Measurements from ENCODE around the gene BANP.

GRCh38 chr16:88058136-88058535 is 106.9 kb downstream of the BANP start:
- no peak for TF ChIP-seq POLR2A (IDR thresholded peaks at IDR 0.05; ENCODE audit: low read length)
- TF ChIP-seq GATA1 (IDR thresholded peaks at IDR 0.05; ENCODE audit: low read depth, low read length) = no peak

Data from erythroblast (primary cell).